ENCODE results near the gene CCDC28B. TPM values are rescaled to one million over a fixed set of nuclear protein-coding genes. Genes with fewer than 3 reads are reported as not detected.

The CCDC28B gene
- total RNA-seq, 1 experiment from 2014 or later: 10.8 TPM

DNA sequence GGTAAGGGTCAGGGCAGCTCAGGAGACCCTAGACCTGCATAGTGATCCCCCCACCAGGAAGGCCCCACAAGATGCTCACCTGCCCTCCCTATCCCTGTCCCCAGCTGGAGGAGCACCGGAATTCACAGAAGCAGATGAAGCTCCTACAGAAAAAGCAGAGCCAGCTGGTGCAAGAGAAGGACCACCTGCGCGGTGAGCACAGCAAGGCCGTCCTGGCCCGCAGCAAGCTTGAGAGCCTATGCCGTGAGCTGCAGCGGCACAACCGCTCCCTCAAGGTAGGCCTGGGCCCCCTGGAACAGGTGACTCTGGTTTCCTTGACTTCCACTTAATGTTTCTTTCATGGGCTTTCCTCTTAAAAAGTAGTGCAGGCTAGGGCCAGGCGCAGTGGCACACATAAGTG is 12.5 kb upstream of the CCDC28B start:
- in situ Hi-C loops (cut with HindIII; ENCODE audit: low pct_unique_long_range_greater_than_20kb, low sequenced_read_pairs): no loop called here
- TF ChIP-seq, protein P1, sequence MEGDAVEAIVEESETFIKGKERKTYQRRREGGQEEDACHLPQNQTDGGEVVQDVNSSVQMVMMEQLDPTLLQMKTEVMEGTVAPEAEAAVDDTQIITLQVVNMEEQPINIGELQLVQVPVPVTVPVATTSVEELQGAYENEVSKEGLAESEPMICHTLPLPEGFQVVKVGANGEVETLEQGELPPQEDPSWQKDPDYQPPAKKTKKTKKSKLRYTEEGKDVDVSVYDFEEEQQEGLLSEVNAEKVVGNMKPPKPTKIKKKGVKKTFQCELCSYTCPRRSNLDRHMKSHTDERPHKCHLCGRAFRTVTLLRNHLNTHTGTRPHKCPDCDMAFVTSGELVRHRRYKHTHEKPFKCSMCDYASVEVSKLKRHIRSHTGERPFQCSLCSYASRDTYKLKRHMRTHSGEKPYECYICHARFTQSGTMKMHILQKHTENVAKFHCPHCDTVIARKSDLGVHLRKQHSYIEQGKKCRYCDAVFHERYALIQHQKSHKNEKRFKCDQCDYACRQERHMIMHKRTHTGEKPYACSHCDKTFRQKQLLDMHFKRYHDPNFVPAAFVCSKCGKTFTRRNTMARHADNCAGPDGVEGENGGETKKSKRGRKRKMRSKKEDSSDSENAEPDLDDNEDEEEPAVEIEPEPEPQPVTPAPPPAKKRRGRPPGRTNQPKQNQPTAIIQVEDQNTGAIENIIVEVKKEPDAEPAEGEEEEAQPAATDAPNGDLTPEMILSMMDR (IDR thresholded peaks at IDR 0.05): no peak
- TF ChIP-seq SIN3A (IDR thresholded peaks at IDR 0.05; ENCODE audit: borderline replicate concordance, insufficient read depth, low read depth, low read length) (no peak), POLR2AphosphoS5 (IDR thresholded peaks at IDR 0.05; ENCODE audit: low read depth, low read length) (no peak), TCF7L2 (IDR thresholded peaks at IDR 0.05; ENCODE audit: low read depth, low read length) (no peak)
- TF ChIP-seq, protein P2, sequence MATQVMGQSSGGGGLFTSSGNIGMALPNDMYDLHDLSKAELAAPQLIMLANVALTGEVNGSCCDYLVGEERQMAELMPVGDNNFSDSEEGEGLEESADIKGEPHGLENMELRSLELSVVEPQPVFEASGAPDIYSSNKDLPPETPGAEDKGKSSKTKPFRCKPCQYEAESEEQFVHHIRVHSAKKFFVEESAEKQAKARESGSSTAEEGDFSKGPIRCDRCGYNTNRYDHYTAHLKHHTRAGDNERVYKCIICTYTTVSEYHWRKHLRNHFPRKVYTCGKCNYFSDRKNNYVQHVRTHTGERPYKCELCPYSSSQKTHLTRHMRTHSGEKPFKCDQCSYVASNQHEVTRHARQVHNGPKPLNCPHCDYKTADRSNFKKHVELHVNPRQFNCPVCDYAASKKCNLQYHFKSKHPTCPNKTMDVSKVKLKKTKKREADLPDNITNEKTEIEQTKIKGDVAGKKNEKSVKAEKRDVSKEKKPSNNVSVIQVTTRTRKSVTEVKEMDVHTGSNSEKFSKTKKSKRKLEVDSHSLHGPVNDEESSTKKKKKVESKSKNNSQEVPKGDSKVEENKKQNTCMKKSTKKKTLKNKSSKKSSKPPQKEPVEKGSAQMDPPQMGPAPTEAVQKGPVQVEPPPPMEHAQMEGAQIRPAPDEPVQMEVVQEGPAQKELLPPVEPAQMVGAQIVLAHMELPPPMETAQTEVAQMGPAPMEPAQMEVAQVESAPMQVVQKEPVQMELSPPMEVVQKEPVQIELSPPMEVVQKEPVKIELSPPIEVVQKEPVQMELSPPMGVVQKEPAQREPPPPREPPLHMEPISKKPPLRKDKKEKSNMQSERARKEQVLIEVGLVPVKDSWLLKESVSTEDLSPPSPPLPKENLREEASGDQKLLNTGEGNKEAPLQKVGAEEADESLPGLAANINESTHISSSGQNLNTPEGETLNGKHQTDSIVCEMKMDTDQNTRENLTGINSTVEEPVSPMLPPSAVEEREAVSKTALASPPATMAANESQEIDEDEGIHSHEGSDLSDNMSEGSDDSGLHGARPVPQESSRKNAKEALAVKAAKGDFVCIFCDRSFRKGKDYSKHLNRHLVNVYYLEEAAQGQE (IDR thresholded peaks at IDR 0.05; ENCODE audit: insufficient read depth in 1 of 2, low read depth in 2 of 2, low read length in 1 of 2): no peak
- ChIA-PET CTCF (no interaction called here), POLR2A (no interaction called here)
- peaks cover 4% of the 10 kb centered on the region; the same call in 1 of the 2 replicates for H3K4me1 ChIP-seq (ENCODE audit: control insufficient read depth, insufficient read depth, low read length)
- DNase-seq (ENCODE audit: low read depth, low spot score): no peak
- H3K27ac ChIP-seq (ENCODE audit: low read length): no peak overlapping the region
- no peak for ATAC-seq
- intact Hi-C loops (cut with micrococcal nuclease; ENCODE audit: unreplicated experiment): no loop called here
- H3K36me3 ChIP-seq (ENCODE audit: control insufficient read depth, insufficient read depth, low read length): peaks cover 37% of the 10 kb centered on the region
- no peaks in the 10 kb centered on the region for H3K9me3 ChIP-seq (ENCODE audit: control insufficient read depth, insufficient read depth, low read depth, low read length)
- BruUV-seq (replicated peaks): no TSS peak
- no peaks in the 10 kb centered on the region for H3K27me3 ChIP-seq (ENCODE audit: control insufficient read depth, insufficient read depth, low read length)
- no peak overlapping the region for H3K4me3 ChIP-seq (ENCODE audit: low read depth in 2 of 2, low read length in 2 of 2)

DNA sequence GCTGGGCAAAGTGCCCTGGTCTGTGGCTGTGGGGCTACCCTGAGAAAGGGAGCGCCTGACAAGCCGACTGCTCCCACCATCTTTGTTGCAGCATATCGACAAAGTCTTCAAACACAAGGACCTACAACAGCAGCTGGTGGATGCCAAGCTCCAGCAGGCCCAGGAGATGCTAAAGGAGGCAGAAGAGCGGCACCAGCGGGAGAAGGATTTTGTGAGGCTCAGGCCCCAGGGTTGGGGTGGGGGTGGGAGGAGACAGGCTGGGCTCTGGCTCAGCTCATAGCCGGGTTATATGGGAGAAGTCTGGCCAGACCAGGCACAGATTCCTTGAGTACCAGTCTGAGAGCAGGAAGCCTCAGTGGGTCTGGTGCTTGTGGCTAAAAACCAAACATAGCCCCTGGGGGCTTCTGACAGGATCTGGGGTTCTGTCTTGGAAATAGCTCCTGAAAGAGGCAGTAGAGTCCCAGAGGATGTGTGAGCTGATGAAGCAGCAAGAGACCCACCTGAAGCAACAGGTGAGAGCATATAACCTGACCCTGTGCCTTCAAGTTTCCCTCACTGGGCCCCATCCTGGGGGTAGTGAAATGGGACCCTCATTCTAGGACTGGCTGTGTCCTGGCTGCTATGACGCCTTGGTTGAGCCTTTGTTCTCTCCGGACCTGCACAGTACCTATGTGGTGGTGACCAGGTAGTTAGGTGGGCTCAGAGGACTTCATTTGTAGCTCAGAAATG is 8.0 kb upstream of the CCDC28B start:
- Histone ChIP-seq H3K4me1 (ENCODE audit: control insufficient read depth, insufficient read depth, low read length) (peaks cover 14% of the 10 kb centered on the region), H3K27me3 (ENCODE audit: control insufficient read depth, insufficient read depth, low read length) (no peaks in the 10 kb centered on the region), H3K4me3 (ENCODE audit: low read depth in 2 of 2, low read length in 2 of 2) (no peak overlapping the region), H3K36me3 (ENCODE audit: control insufficient read depth, insufficient read depth, low read length) (peaks cover 39% of the 10 kb centered on the region), H3K27ac (ENCODE audit: low read length) (no peak overlapping the region), H3K9me3 (ENCODE audit: control insufficient read depth, insufficient read depth, low read depth, low read length) (no peaks in the 10 kb centered on the region)
- ATAC-seq (no peak), DNase-seq (ENCODE audit: low read depth, low spot score) (no peak)
- intact Hi-C loops (cut with micrococcal nuclease; ENCODE audit: unreplicated experiment): no loop called here
- POLR2A ChIA-PET: interaction anchor here (0.6 kb wide), 1 partner anchor 84 kb away, joined by 3 read pairs; the partner anchor contains the start of gene KPNA6
- TF ChIP-seq, protein P2 (IDR thresholded peaks at IDR 0.05; ENCODE audit: insufficient read depth in 1 of 2, low read depth in 2 of 2, low read length in 1 of 2): no peak
- TF ChIP-seq, protein P1 (IDR thresholded peaks at IDR 0.05): no peak
- TF ChIP-seq TCF7L2 (IDR thresholded peaks at IDR 0.05; ENCODE audit: low read depth, low read length): no peak
- no peak for TF ChIP-seq POLR2AphosphoS5 (IDR thresholded peaks at IDR 0.05; ENCODE audit: low read depth, low read length)
- no peak for TF ChIP-seq SIN3A (IDR thresholded peaks at IDR 0.05; ENCODE audit: borderline replicate concordance, insufficient read depth, low read depth, low read length)
- CTCF ChIA-PET: no interaction called here
- in situ Hi-C loops (cut with HindIII; ENCODE audit: low pct_unique_long_range_greater_than_20kb, low sequenced_read_pairs): no loop called here
- no TSS peak for BruUV-seq (replicated peaks)
